Glomerular endothelial cell (primary cell): ENCODE results near the gene ZHX3. TPM values are rescaled to one million over a fixed set of nuclear protein-coding genes. Genes with fewer than 3 reads are reported as not detected.
"Not testable (repeated sequence)": the region's sequence is repeated elsewhere in the genome, so short reads cannot be mapped to it uniquely, and the experiment has no call there.

Experiments
- DNase-seq: peaks from one replicate; pipeline ENCODE4 v3.0.0-alpha.2; 2011; ENCODE audit warnings: low read depth, low spot score; ENCODE audit errors: extremely low read depth
- total RNA-seq: library from RNA; depleted of rRNA; stranded (reverse); fragments of >200 nt; gene quantifications from 2 replicates; pipeline ENCODE4 v1.2.3, GENCODE V29; 2015

Gene ZHX3
- total RNA-seq, 1 donor from 2014 or later: 16.9 TPM

DNA sequence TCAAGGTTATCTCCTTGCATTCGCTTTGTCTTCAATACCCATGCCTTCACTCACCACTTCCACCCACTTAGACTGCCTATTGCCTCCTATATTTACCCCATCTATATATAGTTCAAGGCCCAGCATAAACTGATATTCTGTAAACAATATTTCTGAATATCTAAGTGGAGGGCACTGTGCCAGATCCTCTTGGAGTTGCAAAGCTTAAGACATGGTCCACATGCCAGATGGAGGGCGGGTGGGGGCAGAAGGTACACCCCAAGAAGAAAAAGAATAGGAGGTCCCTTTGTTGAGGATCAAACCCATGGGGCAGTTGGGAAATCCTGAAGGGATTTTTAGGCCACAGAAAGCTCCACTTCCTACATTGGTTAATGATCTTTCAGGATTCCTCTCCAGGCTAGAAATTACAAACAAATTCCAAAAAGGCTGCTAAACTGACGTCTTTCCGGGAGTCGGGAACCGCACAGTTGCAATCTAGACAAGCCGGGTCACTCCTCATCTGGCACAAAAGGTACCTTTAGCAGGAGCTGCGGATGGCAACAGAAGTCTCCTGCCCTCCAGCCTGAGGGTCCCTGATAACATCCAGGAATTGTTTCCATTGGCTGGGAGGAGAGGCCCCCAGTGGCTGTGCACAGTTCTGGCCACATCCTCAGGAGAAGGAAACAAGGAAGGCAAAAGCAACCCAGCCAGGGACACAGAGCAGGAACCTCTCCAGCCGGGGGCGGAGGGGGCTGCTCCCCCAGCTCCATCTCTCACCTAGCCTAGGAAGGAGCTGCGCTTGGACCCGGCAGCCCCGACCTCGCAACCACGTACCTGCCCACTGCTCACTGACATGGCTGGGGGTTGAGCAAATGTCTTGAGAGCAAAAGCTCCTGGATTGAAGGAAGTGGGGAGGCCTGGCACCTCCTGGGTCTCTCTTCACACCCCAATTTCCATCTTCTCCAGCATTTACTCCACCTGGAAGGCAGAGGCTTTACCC, 17.2 kb upstream of the ZHX3 start:
- DNase-seq: no peak

DNA sequence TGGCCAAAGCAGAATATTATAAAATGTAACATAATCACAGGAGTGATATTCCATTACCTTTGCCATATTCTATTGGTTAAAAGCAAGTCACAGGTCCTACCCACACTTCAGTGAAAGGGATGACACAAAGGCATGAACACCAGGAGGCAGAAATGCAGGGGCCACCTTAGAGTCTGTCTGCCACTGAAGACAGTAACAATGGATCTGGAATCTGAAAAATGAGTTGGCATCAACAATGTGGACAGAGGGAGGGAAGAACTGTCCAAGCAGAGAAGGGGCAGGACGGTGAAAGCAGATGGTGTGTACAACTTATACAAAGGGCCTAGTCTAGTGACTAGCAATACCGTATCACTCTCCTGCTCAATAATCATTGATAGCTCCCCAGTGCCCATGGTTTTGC, 16.5 kb upstream of the ZHX3 start:
- DNase-seq: no peak

DNA sequence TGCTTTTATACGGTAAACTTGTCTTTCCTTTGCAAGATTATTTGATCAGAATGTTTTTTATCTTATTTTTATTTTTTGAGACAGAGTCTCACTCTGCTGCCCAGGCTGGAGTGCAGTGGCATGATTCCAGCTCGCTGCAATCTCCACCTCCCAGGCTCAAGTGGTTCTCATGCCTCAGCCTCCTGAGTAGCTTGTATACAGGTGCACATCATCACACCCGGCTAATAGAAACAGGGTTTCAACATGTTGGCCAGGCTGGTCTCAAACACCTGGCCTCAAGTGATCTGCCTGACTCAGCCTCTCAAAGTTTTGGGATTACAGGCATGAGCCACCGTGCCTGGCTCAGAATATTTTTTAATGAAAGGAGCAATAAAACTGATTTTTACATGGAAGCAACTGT, 14.2 kb upstream of the ZHX3 start:
- DNase-seq: no peak

DNA sequence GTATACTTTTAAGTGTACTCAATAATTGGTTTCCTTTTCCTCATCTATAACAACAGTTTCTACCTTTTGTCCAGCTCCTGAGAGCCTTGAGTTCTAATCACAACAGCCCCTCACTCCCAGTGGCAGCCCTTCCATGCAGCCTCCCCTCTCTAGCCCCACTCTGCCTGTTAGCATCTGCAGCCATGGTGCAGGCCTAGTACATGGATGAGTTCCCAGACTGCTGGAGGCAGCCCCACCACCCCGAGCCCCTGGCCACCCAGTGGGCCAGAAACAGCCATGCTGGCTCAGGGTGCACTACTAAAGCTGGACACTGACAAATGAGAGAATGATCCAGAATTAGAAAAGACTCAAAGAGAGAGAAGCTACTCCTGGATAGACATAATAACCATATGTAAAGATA, 13.4 kb upstream of the ZHX3 start:
- no peak for DNase-seq

DNA sequence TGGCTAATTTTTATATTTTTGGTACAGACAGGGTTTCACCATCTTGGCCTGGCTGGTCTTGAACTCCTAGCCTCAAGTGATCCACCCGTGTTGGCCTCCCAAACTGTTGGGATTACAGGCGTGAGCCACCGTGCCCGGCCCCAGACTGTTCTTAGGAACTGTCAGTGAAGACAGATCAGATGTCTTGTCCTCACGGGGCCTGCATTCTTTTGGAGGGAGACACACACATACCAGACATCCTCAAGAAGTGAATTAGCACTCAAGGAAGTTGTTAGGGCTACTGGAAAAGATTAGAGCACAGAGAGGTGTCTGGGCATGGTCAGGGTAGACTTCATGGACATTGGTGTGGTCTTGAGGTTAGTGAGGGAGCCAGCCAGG, 12.8 kb upstream of the ZHX3 start:
- DNase-seq: no peak

DNA sequence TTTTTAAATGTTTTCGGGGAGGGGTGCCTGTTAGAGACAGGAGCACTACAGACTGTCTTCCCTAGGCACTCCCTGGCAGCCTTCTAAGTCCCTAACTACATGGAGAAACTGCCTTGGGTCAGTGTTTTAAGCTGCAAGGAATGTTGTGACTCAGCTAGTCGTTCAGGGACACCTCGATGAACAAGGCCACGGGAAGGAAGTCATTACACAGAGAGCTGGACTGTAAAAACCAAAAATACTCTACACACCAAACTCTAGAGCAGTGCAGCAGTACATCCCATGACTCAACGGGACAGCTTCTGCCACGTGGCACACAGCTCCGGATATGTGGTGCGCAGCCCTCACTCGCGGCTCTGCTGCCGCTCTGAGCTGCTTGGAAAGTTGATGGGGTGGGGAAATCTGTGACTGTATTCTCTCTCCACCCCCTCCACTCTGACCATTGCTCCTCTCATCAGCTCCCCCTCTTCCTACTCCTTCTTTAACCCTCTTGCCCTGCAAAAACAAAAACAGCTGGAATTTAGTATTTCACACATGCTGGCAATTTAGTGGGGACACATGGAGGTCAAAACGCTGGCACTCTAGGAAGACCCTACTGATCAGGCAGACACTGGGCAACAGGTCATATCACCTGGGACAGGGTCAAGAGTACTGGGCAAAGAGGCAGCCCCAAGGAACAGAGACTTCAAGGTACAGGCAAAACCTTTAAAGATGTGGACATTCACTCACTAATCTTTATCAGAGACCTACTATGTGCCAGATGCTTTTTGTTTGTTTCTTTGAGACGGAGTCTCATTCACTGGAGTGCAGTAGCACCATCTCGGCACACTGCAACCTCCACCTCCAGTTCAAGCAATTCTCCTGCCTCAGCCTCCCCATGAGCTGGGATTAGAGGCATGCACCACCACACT, 12.2 kb upstream of the ZHX3 start:
- DNase-seq: peak; percentile 87

DNA sequence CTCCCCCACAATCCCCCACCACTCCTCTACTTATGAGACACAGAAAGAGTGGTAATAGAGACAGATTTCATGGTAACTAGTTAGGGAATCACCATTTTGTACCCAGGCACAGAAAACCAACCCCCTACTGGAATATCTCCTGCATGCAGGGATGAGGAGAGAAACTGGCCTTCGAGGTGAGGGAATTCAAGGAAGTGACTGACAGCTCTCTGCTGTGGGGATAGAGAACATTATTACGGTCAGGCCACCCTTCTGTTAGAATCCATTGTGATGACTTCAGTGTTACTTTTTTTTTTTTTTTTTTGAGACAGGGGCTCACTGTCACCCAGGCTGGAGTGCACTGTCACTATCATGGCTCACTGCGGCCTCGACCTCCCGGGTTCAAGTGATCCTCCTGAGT, 9.6 kb upstream of the ZHX3 start:
- DNase-seq: no peak

DNA sequence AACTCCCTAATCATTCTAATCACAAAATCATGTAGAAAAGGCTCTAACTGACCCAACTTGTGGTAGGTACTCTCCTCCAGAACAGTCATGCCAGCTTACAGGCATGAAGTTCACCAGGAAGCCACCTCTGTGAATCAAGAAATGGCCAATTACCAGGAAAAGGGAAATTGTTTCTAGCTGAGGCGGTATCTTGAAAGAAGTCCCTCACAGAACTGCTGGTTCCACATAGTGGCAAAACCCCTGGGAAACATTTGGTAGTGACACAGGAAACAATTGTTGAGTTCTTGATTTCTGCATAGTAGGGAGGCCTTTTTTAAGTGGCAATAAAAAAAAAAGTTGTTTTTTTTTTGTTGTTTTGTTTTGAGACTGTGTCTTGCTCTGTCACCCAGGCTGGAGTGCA, 3.4 kb upstream of the ZHX3 start:
- no peak for DNase-seq

DNA sequence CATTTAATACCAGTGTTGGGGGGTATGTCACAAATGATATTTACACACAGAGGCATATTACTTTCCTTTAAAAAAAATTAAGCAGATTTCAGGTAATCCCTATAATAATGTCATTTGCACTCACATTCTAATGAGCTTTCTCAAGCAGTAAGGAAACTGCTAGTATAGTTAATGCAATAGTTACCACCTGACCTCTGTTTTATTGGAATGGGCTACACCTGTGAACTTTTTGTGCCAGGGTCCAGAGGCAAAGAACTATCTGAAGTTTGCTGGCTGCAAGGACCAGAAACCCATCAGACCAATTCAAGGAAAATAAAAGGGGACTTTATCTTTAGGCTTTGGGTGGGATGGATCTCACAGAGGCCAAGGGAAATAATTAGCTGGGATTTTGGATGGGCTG, 2.9 kb upstream of the ZHX3 start:
- no peak for DNase-seq

DNA sequence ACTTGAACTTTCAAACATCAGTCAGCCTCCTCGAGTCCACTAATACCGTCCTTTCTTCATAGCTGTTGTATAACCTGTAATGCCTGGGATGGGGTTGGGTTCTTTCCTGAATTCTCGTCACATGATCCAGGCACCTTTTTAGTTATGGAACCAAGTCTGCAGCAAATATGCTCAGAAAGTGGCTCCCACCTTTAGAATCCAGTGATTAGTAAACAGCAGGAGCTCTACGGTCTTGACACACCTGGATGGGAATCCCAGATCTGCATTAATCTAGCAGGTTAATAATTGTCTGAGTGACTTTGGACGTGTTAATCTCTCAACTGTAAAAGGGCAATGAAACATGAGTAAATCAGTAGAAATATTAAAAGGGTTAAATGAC, 729 bp upstream of the ZHX3 start:
- DNase-seq: no peak

DNA sequence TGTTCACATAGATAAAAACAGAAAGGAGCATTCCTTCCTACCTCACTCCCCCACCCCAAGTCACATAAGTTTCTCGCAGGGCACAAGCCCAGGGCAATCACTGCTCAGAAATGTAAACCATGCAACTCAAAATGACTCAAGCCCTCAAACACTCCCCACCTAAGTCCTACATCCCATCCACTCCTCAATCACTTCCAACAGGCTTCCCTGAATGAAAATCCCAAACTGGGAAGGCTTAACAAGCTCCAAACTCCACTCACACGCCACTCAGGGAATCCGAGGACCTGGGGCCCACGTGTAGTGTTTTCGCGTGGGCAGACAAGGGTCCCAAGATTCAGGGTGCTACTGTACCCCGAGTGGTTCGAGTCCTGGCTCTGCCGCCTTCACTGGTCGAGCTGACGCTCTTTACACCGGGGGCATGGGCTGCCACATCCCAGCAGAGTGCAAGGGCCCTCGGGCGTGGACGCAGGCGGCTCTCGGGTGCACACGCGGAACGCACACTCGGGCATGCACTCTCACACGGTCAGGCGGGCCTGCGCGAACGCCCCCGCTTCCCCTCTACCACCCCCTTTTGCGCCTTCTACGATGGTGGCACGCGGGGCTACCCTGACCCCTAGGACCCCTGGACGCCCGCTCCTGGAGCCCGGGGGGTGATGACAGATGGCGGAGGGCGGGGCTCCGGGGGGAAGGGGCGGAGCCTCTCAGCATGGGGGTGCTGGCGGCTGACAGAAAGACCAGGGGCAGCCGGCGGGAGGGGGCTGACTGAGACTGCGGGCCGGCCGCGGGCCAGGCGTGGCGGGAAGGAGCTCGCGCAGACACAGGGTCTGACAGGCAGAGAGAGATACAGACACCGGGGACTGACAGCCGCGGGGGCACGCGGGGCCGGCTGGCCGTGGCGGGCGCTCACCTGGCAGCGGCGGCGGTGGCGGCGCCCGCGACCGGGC, 657 bp downstream of the ZHX3 start:
- no peak for DNase-seq

DNA sequence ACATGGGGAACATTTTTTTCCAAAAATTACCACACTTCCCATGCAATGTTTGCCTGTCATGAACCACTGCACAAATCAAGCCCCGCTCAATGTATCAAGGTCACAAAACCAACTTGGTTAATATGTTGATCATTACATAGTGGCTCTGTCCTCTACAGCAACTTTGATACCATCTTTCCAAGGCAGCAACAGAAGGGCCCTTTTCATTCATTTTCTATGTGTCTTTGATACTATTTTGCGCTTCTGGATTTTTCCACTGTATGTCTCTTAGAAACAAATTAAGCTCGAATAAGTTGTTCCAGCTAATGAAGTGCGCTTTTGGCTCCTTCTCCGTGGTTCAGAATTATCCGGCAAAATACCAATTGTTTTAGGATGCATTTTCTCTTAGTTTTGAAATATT, 1.5 kb downstream of the ZHX3 start:
- DNase-seq: no peak

DNA sequence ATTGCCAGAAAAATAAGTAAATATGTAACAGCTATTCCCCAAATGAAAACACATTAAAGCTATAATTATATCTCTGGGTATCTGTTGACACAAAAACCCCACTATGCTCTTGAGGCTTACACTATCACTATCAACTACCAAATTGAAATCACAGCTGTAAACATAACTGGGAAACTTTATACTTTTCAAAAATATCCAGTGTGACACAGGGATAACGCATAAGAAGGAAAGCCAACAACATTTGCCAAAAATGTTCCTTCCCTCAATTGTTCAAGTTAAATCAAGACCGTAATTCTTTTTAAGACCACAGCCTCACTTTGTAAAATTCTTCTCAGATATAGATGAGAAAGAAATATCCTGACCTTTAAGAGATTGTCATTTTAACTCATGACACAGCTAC, 3.1 kb downstream of the ZHX3 start:
- no peak for DNase-seq

DNA sequence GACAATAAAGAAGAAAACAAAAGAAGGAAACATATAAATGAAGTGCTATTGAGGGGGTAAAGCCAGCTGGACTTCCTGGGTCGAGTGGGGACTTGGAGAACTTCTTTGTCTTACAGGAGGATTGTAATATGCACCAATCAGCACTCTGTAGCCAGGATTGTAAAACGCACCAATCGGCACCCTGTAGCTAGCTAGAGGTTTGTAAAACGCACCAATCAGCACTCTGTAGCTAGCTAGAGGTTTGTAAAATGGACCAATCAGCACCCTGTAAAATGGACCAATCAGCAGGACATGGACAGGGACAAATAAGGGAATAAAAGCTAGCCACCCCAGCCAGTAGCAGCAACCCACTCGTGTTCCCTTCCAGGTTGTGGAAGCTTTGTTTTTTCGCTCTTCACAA, 5.5 kb downstream of the ZHX3 start:
- DNase-seq: not testable (repeated sequence)

DNA sequence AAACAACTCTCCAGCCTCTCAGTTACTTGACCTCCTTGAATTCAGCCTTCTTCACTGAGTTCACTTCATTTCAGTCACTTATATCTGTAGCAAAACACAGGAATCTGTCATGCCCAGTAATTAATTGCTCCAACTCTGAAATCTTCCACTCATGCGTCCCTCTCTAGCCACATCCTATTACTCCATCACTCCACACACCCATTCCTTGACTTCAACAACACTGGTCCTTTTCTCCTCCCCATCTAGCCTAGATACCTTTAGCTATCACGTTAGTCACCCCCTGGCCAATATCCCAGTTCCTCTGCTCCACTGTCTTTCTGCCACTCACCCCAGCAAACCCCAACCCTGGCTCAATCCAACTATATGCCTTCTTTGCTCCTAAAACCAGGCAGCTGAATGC, 7.7 kb downstream of the ZHX3 start:
- DNase-seq: no peak

DNA sequence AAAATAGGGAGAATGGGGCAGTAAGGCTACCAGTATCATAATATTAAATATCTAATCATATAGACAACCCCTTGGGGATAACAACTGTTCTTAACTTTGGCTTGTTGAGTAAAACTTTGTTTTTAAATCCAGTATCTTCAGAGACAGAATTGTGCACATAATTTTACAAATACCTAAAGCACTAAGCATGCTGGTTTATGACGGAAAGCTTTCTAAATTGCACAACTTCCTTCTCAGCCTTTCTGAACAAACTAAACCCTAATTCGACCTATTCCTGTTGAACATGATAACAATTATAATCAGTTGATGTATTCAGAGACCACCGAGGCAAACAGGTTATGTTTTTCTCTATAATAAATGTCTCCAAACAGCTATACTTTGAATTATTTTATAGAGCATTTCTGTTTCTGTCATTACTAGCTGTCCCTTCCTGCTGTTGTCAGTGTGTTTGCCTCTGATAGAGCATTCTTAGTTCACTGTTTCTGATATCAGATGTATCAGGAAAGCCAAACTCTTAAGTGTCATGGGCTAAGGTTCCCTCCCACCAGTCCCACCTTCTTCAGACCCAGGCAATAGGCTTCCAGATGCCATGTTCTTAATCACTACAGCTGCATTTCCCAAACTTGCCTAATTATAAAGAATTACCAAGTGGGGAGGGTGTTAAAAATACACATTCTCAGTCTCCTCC, 8.7 kb downstream of the ZHX3 start:
- no peak for DNase-seq

DNA sequence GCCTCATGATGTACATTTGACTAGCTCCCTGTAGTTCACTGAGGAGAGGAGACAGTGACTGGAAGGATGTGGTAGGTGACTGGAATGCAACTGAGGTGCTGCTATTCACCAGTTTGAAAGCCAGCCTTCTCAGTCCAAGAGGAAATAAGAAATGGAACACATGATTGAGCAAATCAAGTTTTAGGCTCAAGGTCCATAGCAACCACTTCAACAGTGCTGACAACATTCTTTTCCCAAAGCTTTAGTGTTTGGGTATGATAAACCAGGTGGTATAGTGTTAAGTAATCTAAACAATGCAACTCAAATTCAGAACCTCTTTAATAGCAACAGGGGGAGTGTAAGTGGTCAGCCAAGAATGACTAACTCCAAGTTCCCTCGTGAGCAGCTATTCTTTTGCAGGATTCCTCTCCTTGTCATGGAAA, 9.2 kb downstream of the ZHX3 start:
- DNase-seq: no peak

DNA sequence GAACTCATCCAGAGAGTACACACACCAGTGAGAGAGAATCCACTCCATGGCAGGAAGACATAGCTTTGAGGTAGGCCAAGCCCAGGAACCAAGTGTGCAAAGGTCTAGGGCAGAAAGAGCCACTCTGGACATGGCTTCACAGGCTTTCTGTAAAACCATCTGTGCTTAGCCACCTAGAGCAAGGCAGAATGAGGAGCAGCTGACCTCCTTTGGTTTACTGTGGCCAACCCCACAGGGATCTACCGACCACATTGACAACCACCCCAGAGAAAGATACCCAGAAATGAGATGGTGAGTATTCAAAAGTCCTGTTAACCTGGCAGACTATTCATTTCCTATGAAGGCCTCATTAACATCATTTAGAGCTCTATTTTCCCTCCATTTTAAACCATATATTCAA, 10.5 kb downstream of the ZHX3 start:
- DNase-seq: no peak

DNA sequence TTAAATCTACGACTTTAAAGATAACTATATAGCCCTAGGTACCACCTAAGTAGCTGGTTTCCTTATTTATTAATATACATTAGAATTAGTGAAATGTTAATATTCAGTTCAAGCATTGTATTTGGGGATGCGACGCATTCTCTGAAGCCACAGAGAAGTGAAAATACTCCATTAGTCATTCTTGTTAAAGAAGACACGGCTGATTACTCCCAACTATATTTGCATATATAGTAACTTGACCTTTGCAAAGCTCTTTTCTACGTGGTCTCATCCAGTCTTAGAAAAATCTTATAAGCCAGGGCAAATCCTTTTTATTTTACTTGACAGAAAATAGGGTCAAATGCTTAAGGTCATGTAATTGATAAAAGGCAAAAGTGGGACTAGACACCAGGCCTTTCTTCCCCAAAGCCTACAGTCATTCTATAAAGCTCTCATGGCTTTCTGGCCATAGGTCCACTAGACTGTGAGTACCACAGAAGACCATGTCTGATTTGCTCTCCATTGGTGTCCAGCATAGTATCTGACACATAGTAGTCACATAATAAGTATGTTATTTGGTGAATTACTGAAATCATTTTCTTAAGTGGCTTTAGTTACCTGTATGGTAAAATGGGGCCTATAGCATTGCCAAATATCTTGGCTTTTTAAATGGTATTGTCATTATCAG, 11.3 kb downstream of the ZHX3 start:
- DNase-seq: no peak
